SK-N-SH (cell line): ENCODE data around the gene PCDHA8. TPM values are rescaled to one million over a fixed set of nuclear protein-coding genes. Genes with fewer than 3 reads are reported as not detected.

Experiments used
- CTCF ChIA-PET: fragments of 300-600, 350-600 bp; formaldehyde crosslinking; extraction: SDS; loops from one replicate; lab custom pipeline; 2021; lab: Yijun Ruan, JAX
- POLR2A ChIA-PET: fragments of 350-600 bp; sonication (Branson Sonifier 250); formaldehyde crosslinking; extraction: SDS; loops from one replicate; lab custom pipeline; 2020; ENCODE audit warnings: antibody characterized with exemption, inconsistent platforms; lab: Yijun Ruan, JAX
- DNase-seq: peaks from one replicate; pipeline ENCODE4 v3.0.0; 2012
- H2AFZ ChIP-seq: fragments of 200-600 bp; sonication (generic); 2 replicates; pipeline ENCODE4 v1.8.1; 2016; ENCODE audit warnings: antibody characterized with exemption, mild to moderate bottlenecking, low read depth
- H3F3A ChIP-seq: fragments of 200-600 bp; sonication (generic); replicated peaks from 2 replicates; pipeline ENCODE3; 2016; ENCODE audit warnings: antibody characterized with exemption, mild to moderate bottlenecking; ENCODE audit not compliant: insufficient read depth
- H3K27ac ChIP-seq, 2 experiments: fragments of 200-500 bp in 1 of 2; fragments of 200-600 bp in 1 of 2; sonication (Bioruptor generic) in 1 of 2; sonication (generic), shearing (Covaris generic) in 1 of 2; 2 replicates each; pipeline versions ENCODE4 v1.5.1 to v1.6.1; 2014 to 2016; ENCODE audit warnings: low read depth in 2 of 2, inconsistent platforms in 1 of 2, low read length in 1 of 2, mild to moderate bottlenecking in 1 of 2, mixed read lengths in 1 of 2
- H3K27me3 ChIP-seq: fragments of 200-600 bp; sonication (generic), shearing (Covaris generic); 2 replicates; pipeline ENCODE4 v1.6.1; 2016; ENCODE audit warnings: mixed run types; ENCODE audit not compliant: insufficient read depth
- H3K36me3 ChIP-seq, 2 experiments: fragments of 200-500 bp in 1 of 2; fragments of 200-600 bp in 1 of 2; sonication (Bioruptor generic) in 1 of 2; sonication (generic) in 1 of 2; replicated peaks in 1 of 2; 2 replicates each; pipeline versions ENCODE3 to v1.5.1; 2014 to 2016; ENCODE audit warnings: low read length in 1 of 2, mild to moderate bottlenecking in 1 of 2; ENCODE audit not compliant: insufficient read depth in 2 of 2, control insufficient read depth in 1 of 2
- H3K4me1 ChIP-seq, 2 experiments: fragments of 200-500 bp in 1 of 2; fragments of 200-600 bp in 1 of 2; sonication (Bioruptor generic) in 1 of 2; sonication (generic), shearing (Covaris generic) in 1 of 2; 2 replicates each; pipeline versions ENCODE4 v1.5.1 to v1.6.1; 2014 to 2016; ENCODE audit warnings: low read depth in 1 of 2, low read length in 1 of 2, mixed run types in 1 of 2; ENCODE audit not compliant: insufficient read depth in 2 of 2, control insufficient read depth in 1 of 2
- H3K4me2 ChIP-seq: fragments of 200-600 bp; sonication (generic), shearing (Covaris generic); 2 replicates; pipeline ENCODE4 v1.6.1; 2017; ENCODE audit warnings: mixed run types
- H3K4me3 ChIP-seq, 2 experiments: fragments of 200-500 bp in 1 of 2; fragments of 200-600 bp in 1 of 2; sonication (Bioruptor generic) in 1 of 2; sonication (generic), shearing (Covaris generic) in 1 of 2; 2 replicates each; pipeline versions ENCODE4 v1.5.1 to v1.8.1; 2014 to 2016; ENCODE audit warnings: low read depth in 2 of 2, inconsistent platforms in 1 of 2, low read length in 1 of 2, mild to moderate bottlenecking in 1 of 2, mixed read lengths in 1 of 2, moderate library complexity in 1 of 2
- H3K79me2 ChIP-seq: fragments of 200-600 bp; sonication (generic); 2 replicates; pipeline ENCODE4 v1.8.1; 2017; ENCODE audit warnings: mild to moderate bottlenecking; ENCODE audit not compliant: insufficient read depth
- H3K9ac ChIP-seq: fragments of 200-600 bp; sonication (generic); 2 replicates; pipeline ENCODE4 v1.6.1; 2017; ENCODE audit warnings: mixed run types
- H3K9me2 ChIP-seq: fragments of 200-600 bp; sonication (generic); 2 replicates; pipeline ENCODE4 v1.6.1; 2017; ENCODE audit warnings: mixed run types
- H3K9me3 ChIP-seq: fragments of 200-600 bp; sonication (generic); 2 replicates; pipeline ENCODE4 v1.6.1; 2017; ENCODE audit warnings: mixed run types, mild to moderate bottlenecking, moderate library complexity
- H4K20me1 ChIP-seq: fragments of 200-600 bp; sonication (generic); 2 replicates; pipeline ENCODE4 v1.6.1; 2017; ENCODE audit warnings: mild to moderate bottlenecking, mixed run types; ENCODE audit not compliant: insufficient read depth
- CTCF ChIP-seq: fragments of 200-600 bp; sonication (generic); IDR thresholded peaks from 2 replicates; pipeline ENCODE4 v1.6.1; 2017; ENCODE audit warnings: antibody characterized with exemption, mild to moderate bottlenecking, moderate library complexity
- ELF1 ChIP-seq: IDR thresholded peaks from 2 replicates; pipeline ENCODE4 v1.4.0; 2012
- EP300 ChIP-seq, 2 experiments: IDR thresholded peaks; 2 replicates each; pipeline versions ENCODE4 v1.4.0 to v1.6.1; 2012; ENCODE audit warnings: borderline replicate concordance in 1 of 2, low read depth in 1 of 2, low read length in 1 of 2
- FOSL2 ChIP-seq: IDR thresholded peaks from 2 replicates; pipeline ENCODE4 v1.4.0; 2012; ENCODE audit warnings: low read depth, mild to moderate bottlenecking, moderate library complexity, borderline replicate concordance
- FOXM1 ChIP-seq: IDR thresholded peaks from 2 replicates; pipeline ENCODE4 v1.4.0; 2012; ENCODE audit warnings: low read depth, mild to moderate bottlenecking
- GABPA ChIP-seq: IDR thresholded peaks from 2 replicates; pipeline ENCODE4 v1.4.0; 2012; ENCODE audit warnings: low read depth, mild to moderate bottlenecking
- JUND ChIP-seq: IDR thresholded peaks from 2 replicates; pipeline ENCODE4 v1.4.0; 2012
- MEF2A ChIP-seq: IDR thresholded peaks from 2 replicates; pipeline ENCODE4 v1.4.0; 2012; ENCODE audit warnings: low read depth, borderline replicate concordance
- MXI1 ChIP-seq: IDR thresholded peaks from 2 replicates; pipeline ENCODE4 v1.6.1; 2012; ENCODE audit warnings: mild to moderate bottlenecking, low read depth, low read length, improper control_type of control experiment
- NFIC ChIP-seq: IDR thresholded peaks from 2 replicates; pipeline ENCODE4 v1.4.0; 2012; ENCODE audit warnings: borderline replicate concordance
- NRF1 ChIP-seq: IDR thresholded peaks from 2 replicates; pipeline ENCODE4 v1.6.1; 2012; ENCODE audit warnings: low read depth, mild to moderate bottlenecking, low read length
- POLR2AphosphoS5 ChIP-seq: IDR thresholded peaks from 2 replicates; pipeline ENCODE4 v1.6.1; 2012; ENCODE audit warnings: low read depth, low read length
- RAD21 ChIP-seq: IDR thresholded peaks from 2 replicates; pipeline ENCODE4 v1.6.1; 2012; ENCODE audit warnings: mild to moderate bottlenecking, low read length
- RFX5 ChIP-seq: IDR thresholded peaks from 2 replicates; pipeline ENCODE4 v1.6.1; 2012; ENCODE audit warnings: mild to moderate bottlenecking, improper control_type of control experiment, low read length
- RXRA ChIP-seq: IDR thresholded peaks from 2 replicates; pipeline ENCODE4 v1.4.0; 2012; ENCODE audit warnings: low read depth, mild to moderate bottlenecking, borderline replicate concordance
- SIN3A ChIP-seq: IDR thresholded peaks from 2 replicates; pipeline ENCODE4 v1.6.1; 2012; ENCODE audit warnings: low read depth, mild to moderate bottlenecking, low read length, moderate library complexity, borderline replicate concordance
- SMC3 ChIP-seq: IDR thresholded peaks from 2 replicates; pipeline ENCODE4 v1.6.1; 2012; ENCODE audit warnings: low read depth, low read length, improper control_type of control experiment
- TAF1 ChIP-seq: IDR thresholded peaks from 2 replicates; pipeline ENCODE4 v1.6.1; 2012; ENCODE audit warnings: low read depth, mild to moderate bottlenecking, low read length, moderate library complexity, borderline replicate concordance
- TCF12 ChIP-seq: IDR thresholded peaks from 2 replicates; pipeline ENCODE4 v1.4.0; 2012
- TEAD4 ChIP-seq: IDR thresholded peaks from 2 replicates; pipeline ENCODE4 v1.4.0; 2012; ENCODE audit warnings: mild to moderate bottlenecking, borderline replicate concordance; ENCODE audit not compliant: insufficient read depth
- WGBS: methylation state at CpG from one replicate; pipeline ENCODE4 v1.1.6; 2017; ENCODE audit warnings: low lambda C conversion rate; 5-methylcytosine and 5-hydroxymethylcytosine counted together
- polyA plus RNA-seq, 3 experiments: library from polyadenylated mRNA; depleted of rRNA; stranded (reverse); fragments of >200 nt; gene quantifications; 2 replicates each; pipeline ENCODE4 v1.2.3, GENCODE V29; 2012
- TF ChIP-seq, protein P1 (sequence below): IDR thresholded peaks from 2 replicates; pipeline ENCODE4 v1.6.1; 2012; ENCODE audit warnings: mild to moderate bottlenecking, low read depth, low read length, moderate library complexity
- TF ChIP-seq, protein P2 (sequence below): IDR thresholded peaks from 2 replicates; pipeline ENCODE4 v1.4.0; 2012; ENCODE audit warnings: low read depth, borderline replicate concordance
- TF ChIP-seq, protein P3 (sequence below): IDR thresholded peaks from 2 replicates; pipeline ENCODE4; 2012
- TF ChIP-seq, protein P4 (sequence below): fragments of 150-350 bp; IDR thresholded peaks from 2 replicates; pipeline ENCODE4 v1.6.1; 2017; ENCODE audit warnings: antibody characterized with exemption, low read length, low read depth, borderline replicate concordance

PCDHA8 gene
- polyA plus RNA-seq, 1 of the 3 experiments (the other 2 are of a cell fraction) = 0.54 TPM

DNA sequence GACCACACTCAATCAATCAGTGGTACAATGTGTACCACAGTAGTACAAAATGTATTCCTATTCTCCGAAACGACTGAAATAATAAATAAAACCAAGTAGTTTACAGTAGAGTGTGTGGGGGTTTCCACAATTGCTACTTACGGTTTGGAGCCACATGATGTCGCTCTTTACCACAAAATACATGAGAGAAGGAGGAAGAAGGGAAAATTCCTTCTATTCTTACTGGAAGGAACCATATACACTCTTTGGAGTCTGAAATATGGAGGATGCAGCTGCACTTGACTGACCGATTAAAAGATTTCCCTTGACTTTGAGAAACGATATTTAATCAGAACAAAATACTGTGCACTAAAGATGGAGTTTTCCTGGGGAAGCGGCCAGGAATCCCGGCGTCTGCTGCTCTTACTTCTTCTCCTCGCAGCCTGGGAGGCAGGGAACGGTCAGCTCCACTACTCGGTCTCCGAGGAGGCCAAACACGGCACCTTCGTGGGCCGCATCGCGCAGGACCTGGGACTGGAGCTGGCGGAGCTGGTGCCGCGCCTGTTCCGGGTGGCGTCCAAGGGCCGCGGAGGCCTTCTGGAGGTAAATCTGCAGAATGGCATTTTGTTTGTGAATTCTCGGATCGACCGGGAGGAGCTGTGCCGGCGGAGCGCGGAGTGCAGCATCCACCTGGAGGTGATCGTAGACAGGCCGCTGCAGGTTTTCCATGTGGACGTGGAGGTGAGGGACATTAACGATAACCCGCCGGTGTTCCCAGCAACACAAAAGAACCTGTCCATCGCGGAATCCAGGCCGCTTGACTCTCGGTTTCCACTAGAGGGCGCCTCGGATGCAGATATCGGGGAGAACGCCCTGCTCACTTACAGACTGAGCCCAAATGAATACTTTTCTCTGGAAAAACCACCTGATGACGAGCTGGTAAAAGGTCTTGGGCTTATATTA, 33.9 kb upstream of the PCDHA8 start, which contains the start of gene PCDHA4:
Gene PCDHA4, plus strand, starts transcription at position 235 of the 942 bp plus-strand sequence.
- Histone ChIP-seq H3K4me2 (peak within 1 kb of the TSS; percentile 75), H3K9me3 (no peaks in the 10 kb centered on the region), H4K20me1 (no peaks in the 10 kb centered on the region), H3K36me3 (no peaks in the 10 kb centered on the region), H3K27me3 (no peaks in the 10 kb centered on the region), H3K4me1 (no peaks in the 10 kb centered on the region; a peak in 2 of 4 replicates), H3K4me3 (peak within 1 kb of the TSS; percentile 63), H2AFZ (peak within 1 kb of the TSS; percentile 90; the same call in 1 of the 2 replicates), H3K9ac (peak within 1 kb of the TSS; percentile 69), H3K27ac (peak within 1 kb of the TSS in 1 of 2 experiments; percentile 77; a peak in 2 of 4 replicates), H3K79me2 (no peaks in the 10 kb centered on the region), H3K9me2 (no peaks in the 10 kb centered on the region), H3F3A (no peaks in the 10 kb centered on the region)
- 37% methylated on average over 30 of the region's 47 CpGs for WGBS
- peak; percentile 65 for DNase-seq
- CTCF ChIA-PET = interaction anchor here (0.6 to 5.0 kb wide), 39 partner anchors 8 to 416 kb away, joined by 3 to 52 read pairs (median 4); partner anchors contain the start of genes PCDHA1, PCDHA2, PCDHA5 and PCDHA6
- POLR2A ChIA-PET = interaction anchor here (0.6 kb wide), 1 partner anchor 301 kb away, joined by 4 read pairs; no protein-coding TSS in a partner anchor
- TF ChIP-seq POLR2AphosphoS5 = no peak
- TF ChIP-seq TAF1 = no peak
- TF ChIP-seq, protein P1, sequence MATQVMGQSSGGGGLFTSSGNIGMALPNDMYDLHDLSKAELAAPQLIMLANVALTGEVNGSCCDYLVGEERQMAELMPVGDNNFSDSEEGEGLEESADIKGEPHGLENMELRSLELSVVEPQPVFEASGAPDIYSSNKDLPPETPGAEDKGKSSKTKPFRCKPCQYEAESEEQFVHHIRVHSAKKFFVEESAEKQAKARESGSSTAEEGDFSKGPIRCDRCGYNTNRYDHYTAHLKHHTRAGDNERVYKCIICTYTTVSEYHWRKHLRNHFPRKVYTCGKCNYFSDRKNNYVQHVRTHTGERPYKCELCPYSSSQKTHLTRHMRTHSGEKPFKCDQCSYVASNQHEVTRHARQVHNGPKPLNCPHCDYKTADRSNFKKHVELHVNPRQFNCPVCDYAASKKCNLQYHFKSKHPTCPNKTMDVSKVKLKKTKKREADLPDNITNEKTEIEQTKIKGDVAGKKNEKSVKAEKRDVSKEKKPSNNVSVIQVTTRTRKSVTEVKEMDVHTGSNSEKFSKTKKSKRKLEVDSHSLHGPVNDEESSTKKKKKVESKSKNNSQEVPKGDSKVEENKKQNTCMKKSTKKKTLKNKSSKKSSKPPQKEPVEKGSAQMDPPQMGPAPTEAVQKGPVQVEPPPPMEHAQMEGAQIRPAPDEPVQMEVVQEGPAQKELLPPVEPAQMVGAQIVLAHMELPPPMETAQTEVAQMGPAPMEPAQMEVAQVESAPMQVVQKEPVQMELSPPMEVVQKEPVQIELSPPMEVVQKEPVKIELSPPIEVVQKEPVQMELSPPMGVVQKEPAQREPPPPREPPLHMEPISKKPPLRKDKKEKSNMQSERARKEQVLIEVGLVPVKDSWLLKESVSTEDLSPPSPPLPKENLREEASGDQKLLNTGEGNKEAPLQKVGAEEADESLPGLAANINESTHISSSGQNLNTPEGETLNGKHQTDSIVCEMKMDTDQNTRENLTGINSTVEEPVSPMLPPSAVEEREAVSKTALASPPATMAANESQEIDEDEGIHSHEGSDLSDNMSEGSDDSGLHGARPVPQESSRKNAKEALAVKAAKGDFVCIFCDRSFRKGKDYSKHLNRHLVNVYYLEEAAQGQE = no peak
- no peak for TF ChIP-seq GABPA
- no peak for TF ChIP-seq SIN3A
- no peak for TF ChIP-seq EP300 (IDR thresholded peaks at IDR 0.05; ENCODE audit: borderline replicate concordance in 1 of 2, low read depth in 1 of 2, low read length in 1 of 2)
- TF ChIP-seq TEAD4 = no peak
- TF ChIP-seq NRF1 = no peak
- TF ChIP-seq SMC3 = peak; percentile 45
- no peak for TF ChIP-seq JUND
- no peak for TF ChIP-seq FOSL2
- TF ChIP-seq CTCF = peak; percentile 63
- no peak for TF ChIP-seq TCF12
- TF ChIP-seq NFIC = no peak
- TF ChIP-seq MXI1 = no peak
- TF ChIP-seq RAD21 = peak; percentile 69
- TF ChIP-seq, protein P2, sequence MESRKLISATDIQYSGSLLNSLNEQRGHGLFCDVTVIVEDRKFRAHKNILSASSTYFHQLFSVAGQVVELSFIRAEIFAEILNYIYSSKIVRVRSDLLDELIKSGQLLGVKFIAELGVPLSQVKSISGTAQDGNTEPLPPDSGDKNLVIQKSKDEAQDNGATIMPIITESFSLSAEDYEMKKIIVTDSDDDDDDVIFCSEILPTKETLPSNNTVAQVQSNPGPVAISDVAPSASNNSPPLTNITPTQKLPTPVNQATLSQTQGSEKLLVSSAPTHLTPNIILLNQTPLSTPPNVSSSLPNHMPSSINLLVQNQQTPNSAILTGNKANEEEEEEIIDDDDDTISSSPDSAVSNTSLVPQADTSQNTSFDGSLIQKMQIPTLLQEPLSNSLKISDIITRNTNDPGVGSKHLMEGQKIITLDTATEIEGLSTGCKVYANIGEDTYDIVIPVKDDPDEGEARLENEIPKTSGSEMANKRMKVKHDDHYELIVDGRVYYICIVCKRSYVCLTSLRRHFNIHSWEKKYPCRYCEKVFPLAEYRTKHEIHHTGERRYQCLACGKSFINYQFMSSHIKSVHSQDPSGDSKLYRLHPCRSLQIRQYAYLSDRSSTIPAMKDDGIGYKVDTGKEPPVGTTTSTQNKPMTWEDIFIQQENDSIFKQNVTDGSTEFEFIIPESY = no peak
- TF ChIP-seq, protein P3, sequence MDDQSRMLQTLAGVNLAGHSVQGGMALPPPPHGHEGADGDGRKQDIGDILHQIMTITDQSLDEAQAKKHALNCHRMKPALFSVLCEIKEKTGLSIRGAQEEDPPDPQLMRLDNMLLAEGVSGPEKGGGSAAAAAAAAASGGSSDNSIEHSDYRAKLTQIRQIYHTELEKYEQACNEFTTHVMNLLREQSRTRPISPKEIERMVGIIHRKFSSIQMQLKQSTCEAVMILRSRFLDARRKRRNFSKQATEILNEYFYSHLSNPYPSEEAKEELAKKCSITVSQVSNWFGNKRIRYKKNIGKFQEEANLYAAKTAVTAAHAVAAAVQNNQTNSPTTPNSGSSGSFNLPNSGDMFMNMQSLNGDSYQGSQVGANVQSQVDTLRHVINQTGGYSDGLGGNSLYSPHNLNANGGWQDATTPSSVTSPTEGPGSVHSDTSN = no peak
- no peak for TF ChIP-seq FOXM1
- TF ChIP-seq RFX5 = no peak
- no peak for TF ChIP-seq MEF2A
- TF ChIP-seq, protein P4, sequence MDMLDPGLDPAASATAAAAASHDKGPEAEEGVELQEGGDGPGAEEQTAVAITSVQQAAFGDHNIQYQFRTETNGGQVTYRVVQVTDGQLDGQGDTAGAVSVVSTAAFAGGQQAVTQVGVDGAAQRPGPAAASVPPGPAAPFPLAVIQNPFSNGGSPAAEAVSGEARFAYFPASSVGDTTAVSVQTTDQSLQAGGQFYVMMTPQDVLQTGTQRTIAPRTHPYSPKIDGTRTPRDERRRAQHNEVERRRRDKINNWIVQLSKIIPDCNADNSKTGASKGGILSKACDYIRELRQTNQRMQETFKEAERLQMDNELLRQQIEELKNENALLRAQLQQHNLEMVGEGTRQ = no peak
- no peak for TF ChIP-seq ELF1
- no peak for TF ChIP-seq RXRA
